Activated naive CD8-positive, alpha-beta T cell (primary cell): ENCODE results near the gene BPIFB4.
"Not testable (repeated sequence)": the region's sequence is repeated elsewhere in the genome, so short reads cannot be mapped to it uniquely, and the experiment has no call there.

Experiments used
- H3K27ac Mint-ChIP-seq: one replicate; pipeline ENCODE4 v1.8.0; 2021; ENCODE audit warnings: mixed read lengths
- H3K27me3 Mint-ChIP-seq: one replicate; pipeline ENCODE4 v1.8.0; 2021; ENCODE audit warnings: mixed read lengths
- H3K36me3 Mint-ChIP-seq: one replicate; pipeline ENCODE4 v1.8.0; 2021; ENCODE audit warnings: mixed read lengths
- H3K4me1 Mint-ChIP-seq: one replicate; pipeline ENCODE4 v1.8.0; 2021; ENCODE audit warnings: low read depth, mixed read lengths
- H3K4me3 Mint-ChIP-seq: one replicate; pipeline ENCODE4 v1.8.0; 2021; ENCODE audit warnings: mild to moderate bottlenecking, mixed read lengths
- H3K9me3 Mint-ChIP-seq: one replicate; pipeline ENCODE4 v1.8.0; 2021; ENCODE audit warnings: low read depth, mixed read lengths

The BPIFB4 gene

GRCh38 chr20:33112547-33113386 is 33.3 kb downstream of the BPIFB4 start:
- Mint-ChIP-seq H3K36me3 (no peaks in the 10 kb centered on the region), H3K27ac (no peak overlapping the region), H3K9me3 (no peaks in the 10 kb centered on the region), H3K27me3 (peaks cover 2% of the 10 kb centered on the region), H3K4me1 (no peaks in the 10 kb centered on the region), H3K4me3 (no peak overlapping the region)

DNA sequence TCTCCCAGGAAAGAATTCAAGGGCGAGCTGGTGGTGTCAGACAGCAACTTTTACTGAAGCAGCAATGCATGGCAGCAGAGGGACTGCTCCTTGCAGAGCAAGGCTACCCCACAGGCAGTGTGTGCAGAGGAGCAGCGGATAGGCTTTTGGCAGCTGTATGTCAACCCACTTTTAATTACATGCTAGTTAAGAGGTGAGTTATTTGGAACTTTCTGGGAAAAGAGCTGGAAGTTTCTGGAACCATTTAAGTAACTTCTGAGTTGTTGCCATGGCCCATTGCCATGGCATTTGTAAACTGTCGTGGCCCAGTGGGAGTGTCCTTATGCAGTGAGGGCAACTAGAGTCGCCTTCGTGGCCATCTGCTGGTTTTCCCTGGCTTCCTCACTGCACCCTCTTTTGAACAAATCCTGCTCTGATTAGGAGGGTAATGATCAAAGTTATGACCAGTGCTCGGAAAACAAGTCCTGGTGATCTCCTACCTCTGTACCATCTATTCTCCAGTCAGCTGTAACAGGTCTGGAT is 34.0 kb downstream of the BPIFB4 start:
- Mint-ChIP-seq H3K4me1 (no peaks in the 10 kb centered on the region), H3K36me3 (no peaks in the 10 kb centered on the region), H3K4me3 (no peak overlapping the region), H3K27ac (no peak overlapping the region), H3K9me3 (no peaks in the 10 kb centered on the region), H3K27me3 (peaks cover 2% of the 10 kb centered on the region)

DNA sequence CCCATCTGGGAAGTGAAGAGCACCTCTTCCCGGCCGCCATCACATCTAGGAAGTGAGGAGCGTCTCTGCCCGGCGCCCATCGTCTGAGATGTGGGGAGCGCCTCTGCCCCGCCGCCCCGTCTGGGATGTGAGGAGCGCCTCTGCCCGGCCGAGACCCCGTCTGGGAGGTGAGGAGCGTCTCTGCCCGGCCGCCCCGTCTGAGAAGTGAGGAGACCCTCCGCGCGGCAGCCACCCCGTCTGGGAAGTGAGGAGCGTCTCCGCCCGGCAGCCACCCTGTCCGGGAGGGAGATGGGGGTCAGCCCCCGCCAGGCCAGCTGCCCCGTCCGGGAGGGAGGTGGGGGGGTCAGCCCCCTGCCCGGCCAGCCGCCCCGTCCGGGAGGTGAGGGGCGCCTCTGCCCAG is 36.1 kb downstream of the BPIFB4 start:
- not testable (repeated sequence) for H3K4me1 Mint-ChIP-seq, H3K27ac Mint-ChIP-seq, H3K27me3 Mint-ChIP-seq, H3K9me3 Mint-ChIP-seq, H3K4me3 Mint-ChIP-seq, H3K36me3 Mint-ChIP-seq

DNA sequence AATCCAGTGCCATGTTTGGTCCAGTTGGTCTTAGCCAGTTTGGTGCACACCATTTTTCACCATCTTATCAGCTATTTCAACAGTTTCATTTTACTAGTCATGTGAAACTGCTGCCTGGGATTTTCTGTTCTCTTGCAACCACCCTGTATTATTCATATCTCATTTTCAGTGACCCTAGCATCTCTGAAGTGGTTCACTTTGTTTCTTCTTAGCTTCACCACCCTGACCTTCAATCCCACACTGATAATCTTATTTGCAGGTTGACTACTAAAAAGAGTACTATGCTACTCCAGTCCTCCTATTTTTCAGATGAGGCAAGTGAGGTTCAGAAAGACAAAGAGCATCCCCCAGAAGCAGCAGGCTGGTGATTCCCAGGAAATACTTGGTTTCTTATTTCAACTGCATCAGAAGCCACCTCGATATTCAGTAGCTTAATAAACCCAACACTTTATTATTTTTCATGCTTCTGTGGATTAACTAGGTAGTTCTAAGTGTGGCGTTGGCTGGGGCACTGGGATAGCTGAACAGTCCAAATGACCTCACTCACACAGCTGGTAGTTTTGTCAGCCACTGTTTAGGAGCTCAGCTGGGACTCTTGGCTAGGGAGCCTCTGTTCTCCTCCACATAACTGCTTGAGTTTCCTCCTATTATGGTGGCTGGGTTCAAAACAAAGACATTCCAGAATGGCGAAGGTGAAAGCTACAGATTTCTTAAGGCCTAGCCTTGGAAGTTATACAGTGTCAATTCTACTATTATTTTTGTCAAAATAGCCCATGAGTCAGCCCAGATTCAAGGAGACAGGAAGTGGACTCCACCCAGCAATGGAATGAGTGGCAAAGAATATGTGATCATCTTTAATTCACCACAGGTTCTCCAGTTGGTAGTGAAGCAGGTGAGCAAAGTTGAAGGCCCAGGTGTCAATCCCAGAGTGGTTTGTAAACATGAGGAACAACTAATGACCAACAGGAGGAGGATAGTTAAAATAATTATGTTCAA is 40.6 kb downstream of the BPIFB4 start:
- Mint-ChIP-seq H3K36me3 (peaks cover 6% of the 10 kb centered on the region), H3K27ac (no peak overlapping the region), H3K27me3 (no peaks in the 10 kb centered on the region), H3K4me3 (no peak overlapping the region), H3K4me1 (peaks cover 4% of the 10 kb centered on the region), H3K9me3 (no peaks in the 10 kb centered on the region)

GRCh38 chr20:33120934-33121333 is 41.5 kb downstream of the BPIFB4 start:
- H3K36me3 Mint-ChIP-seq: peaks cover 6% of the 10 kb centered on the region
- H3K27ac Mint-ChIP-seq: no peak overlapping the region
- peaks cover 4% of the 10 kb centered on the region for H3K4me1 Mint-ChIP-seq
- no peaks in the 10 kb centered on the region for H3K9me3 Mint-ChIP-seq
- no peak overlapping the region for H3K4me3 Mint-ChIP-seq
- peaks cover under 1% of the 10 kb centered on the region for H3K27me3 Mint-ChIP-seq

GRCh38 chr20:33122297-33122696 is 42.9 kb downstream of the BPIFB4 start:
- H3K27ac Mint-ChIP-seq, H3K4me3 Mint-ChIP-seq, H3K27me3 Mint-ChIP-seq, H3K4me1 Mint-ChIP-seq, H3K9me3 Mint-ChIP-seq, H3K36me3 Mint-ChIP-seq: not testable (repeated sequence)

GRCh38 chr20:33124261-33124660 is 44.8 kb downstream of the BPIFB4 start:
- H3K9me3 Mint-ChIP-seq: no peaks in the 10 kb centered on the region
- peaks cover 4% of the 10 kb centered on the region for H3K4me1 Mint-ChIP-seq
- H3K36me3 Mint-ChIP-seq: peaks cover 6% of the 10 kb centered on the region
- no peak overlapping the region for H3K4me3 Mint-ChIP-seq
- peaks cover 1% of the 10 kb centered on the region for H3K27me3 Mint-ChIP-seq
- H3K27ac Mint-ChIP-seq: no peak overlapping the region

- Mint-ChIP-seq H3K27ac (no peak overlapping the region), H3K9me3 (no peaks in the 10 kb centered on the region), H3K27me3 (peaks cover 1% of the 10 kb centered on the region), H3K4me1 (peaks cover 4% of the 10 kb centered on the region), H3K4me3 (no peak overlapping the region), H3K36me3 (peaks cover 6% of the 10 kb centered on the region)
Observed at GRCh38 chr20:33124994-33125393, 45.6 kb downstream of the BPIFB4 start.

DNA sequence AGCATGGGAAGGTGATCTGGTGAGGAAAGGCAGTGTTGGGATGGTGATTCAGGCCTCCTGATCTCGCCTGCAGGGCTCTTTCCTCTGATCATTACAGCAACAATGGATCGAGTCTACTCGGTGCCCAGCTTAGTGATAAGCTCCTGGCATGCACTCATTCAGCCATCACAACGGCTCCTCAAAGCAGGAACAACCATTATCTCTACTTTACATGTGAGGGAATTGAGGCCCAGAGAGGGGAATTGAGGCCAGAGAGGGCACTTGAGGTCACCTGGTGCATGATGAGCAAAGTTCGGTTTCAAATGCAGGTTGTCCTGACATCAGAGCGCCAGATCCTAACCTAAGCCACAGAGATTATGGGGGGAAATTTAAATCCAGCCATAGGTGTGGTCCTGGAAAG is 46.5 kb downstream of the BPIFB4 start:
- peaks cover 1% of the 10 kb centered on the region for H3K27me3 Mint-ChIP-seq
- no peaks in the 10 kb centered on the region for H3K4me1 Mint-ChIP-seq
- no peak overlapping the region for H3K27ac Mint-ChIP-seq
- H3K9me3 Mint-ChIP-seq: no peaks in the 10 kb centered on the region
- no peak overlapping the region for H3K4me3 Mint-ChIP-seq
- peaks cover 6% of the 10 kb centered on the region for H3K36me3 Mint-ChIP-seq

DNA sequence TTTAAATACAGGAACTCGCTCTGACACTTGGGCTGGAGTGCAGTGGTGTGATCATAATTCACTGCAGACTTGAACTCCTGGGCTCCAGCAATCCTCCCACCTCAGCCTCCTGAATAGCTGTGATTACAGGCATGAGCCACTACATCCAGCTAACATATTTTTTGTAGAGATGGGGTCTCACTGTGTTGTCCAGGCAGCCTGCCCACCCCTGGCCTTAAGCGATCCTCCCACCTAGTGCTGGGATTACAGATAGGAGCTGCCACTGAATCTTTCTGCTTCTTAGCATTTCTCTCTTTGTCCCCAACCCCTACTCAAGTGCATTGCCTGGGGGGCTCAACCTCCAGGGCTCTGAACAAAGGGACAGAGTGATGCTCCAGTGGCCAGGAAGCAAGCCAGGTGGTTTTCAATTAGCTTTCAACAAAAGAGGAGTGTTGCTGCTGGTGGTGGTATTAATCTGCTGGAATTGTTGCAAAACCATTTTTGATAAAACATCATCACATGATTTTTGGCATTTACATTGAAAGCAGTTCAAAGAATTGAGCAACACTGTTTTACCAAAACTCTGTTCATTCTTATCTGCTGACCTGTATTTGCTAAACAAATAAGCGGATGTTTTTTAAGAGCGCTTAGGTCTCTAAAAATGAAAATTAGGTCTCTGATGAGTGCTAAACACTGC is 48.1 kb downstream of the BPIFB4 start:
- Mint-ChIP-seq H3K4me1 (no peaks in the 10 kb centered on the region), H3K27me3 (peaks cover 1% of the 10 kb centered on the region), H3K9me3 (no peaks in the 10 kb centered on the region), H3K36me3 (peaks cover 6% of the 10 kb centered on the region), H3K4me3 (no peak overlapping the region), H3K27ac (no peak overlapping the region)

GRCh38 chr20:33130568-33131061 is 51.2 kb downstream of the BPIFB4 start:
- H3K4me1 Mint-ChIP-seq: no peaks in the 10 kb centered on the region

GRCh38 chr20:33131949-33132473 is 52.6 kb downstream of the BPIFB4 start:
- Mint-ChIP-seq H3K27ac (no peak overlapping the region), H3K9me3 (peaks cover 3% of the 10 kb centered on the region), H3K27me3 (no peaks in the 10 kb centered on the region), H3K4me1 (no peaks in the 10 kb centered on the region), H3K4me3 (no peak overlapping the region), H3K36me3 (no peaks in the 10 kb centered on the region)

More at GRCh38 chr20:33130568-33131061, 51.2 kb downstream of the BPIFB4 start:
- Mint-ChIP-seq H3K4me3 (no peak overlapping the region), H3K9me3 (no peaks in the 10 kb centered on the region), H3K27ac (no peak overlapping the region), H3K36me3 (no peaks in the 10 kb centered on the region), H3K27me3 (peaks cover 1% of the 10 kb centered on the region)

DNA sequence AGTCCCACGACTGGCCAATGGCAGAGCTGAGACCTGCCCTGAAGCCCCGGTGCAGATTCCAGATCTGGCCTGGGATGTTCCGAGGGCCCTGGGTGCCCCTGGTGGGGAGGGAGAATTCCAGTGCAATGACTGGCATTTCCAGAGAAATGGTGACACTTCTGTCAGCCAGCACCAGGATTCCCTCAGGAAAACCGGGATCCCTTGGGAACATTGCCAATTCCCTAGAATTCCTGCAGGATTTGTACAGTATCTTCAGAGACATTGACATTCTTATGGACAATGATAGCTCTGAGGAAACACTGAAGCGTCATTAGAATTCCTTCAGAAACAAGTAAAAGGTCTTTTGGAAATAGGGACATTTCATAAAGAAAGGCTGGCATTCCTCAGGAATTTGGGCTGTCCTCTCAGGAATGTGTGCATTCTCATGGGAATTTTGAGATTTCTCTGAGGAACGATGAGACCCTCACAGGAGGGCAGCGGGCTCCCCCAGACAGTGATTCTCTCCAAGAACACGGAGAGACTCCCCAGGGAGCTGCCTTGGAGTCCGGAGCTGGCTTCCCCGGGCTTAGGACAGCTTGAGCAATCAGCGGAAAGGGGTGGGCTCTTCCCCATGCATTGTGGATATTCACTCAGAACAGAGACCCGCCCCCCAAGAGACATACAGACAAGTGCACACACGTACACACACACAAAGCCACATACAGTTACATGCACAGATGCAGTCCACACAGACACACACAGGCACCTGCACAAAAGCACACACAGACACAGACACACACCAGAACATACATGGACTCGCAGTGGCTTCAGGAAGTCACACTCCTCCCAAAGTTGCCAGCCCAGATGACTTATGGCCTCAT is 53.3 kb downstream of the BPIFB4 start:
- H3K9me3 Mint-ChIP-seq: peaks cover 5% of the 10 kb centered on the region
- H3K4me3 Mint-ChIP-seq: no peak overlapping the region
- no peak overlapping the region for H3K27ac Mint-ChIP-seq
- no peaks in the 10 kb centered on the region for H3K4me1 Mint-ChIP-seq
- H3K36me3 Mint-ChIP-seq: no peaks in the 10 kb centered on the region
- no peaks in the 10 kb centered on the region for H3K27me3 Mint-ChIP-seq
